GM18499 (cell line): ENCODE results near the gene TPM3.
A peak's percentile ranks its signal among the peaks of the same experiment; 100 is the strongest.
"Not testable (repeated sequence)": the region's sequence is repeated elsewhere in the genome, so short reads cannot be mapped to it uniquely, and the experiment has no call there.

ENCODE experiments used
- ATAC-seq: cut with Tn5 transposase; IDR thresholded peaks from one replicate; pipeline ENCODE4 v1.9.1; 2021; ENCODE audit warnings: moderate number of reproducible peaks; ENCODE audit not compliant: insufficient read depth, unreplicated experiment

TPM3 gene

GRCh38 chr1:154191990-154192461 lies at the start of gene TPM3:
Gene TPM3 (minus strand): TSS chr1:154192100. CDS start chr1:154192018, 82 bp downstream.
- no peak for ATAC-seq

GRCh38 chr1:154240294-154240833 lies 48.5 kb upstream of the TPM3 start:
- ATAC-seq: no peak

GRCh38 chr1:154239491-154239890 lies 47.6 kb upstream of the TPM3 start:
- ATAC-seq: no peak

GRCh38 chr1:154237880-154238506 lies 46.1 kb upstream of the TPM3 start:
- no peak for ATAC-seq

- no peak for ATAC-seq
Measured at GRCh38 chr1:154237435-154237834, 45.5 kb upstream of the TPM3 start.

- ATAC-seq: no peak
Measured at GRCh38 chr1:154236855-154237254, 45.0 kb upstream of the TPM3 start.

GRCh38 chr1:154233127-154233526 lies 41.2 kb upstream of the TPM3 start:
- ATAC-seq: not testable (repeated sequence)

GRCh38 chr1:154231112-154231511 lies 39.2 kb upstream of the TPM3 start:
- not testable (repeated sequence) for ATAC-seq

GRCh38 chr1:154225370-154225769 lies 33.5 kb upstream of the TPM3 start:
- ATAC-seq: no peak

- ATAC-seq: no peak
Measured at GRCh38 chr1:154223621-154224020, 31.7 kb upstream of the TPM3 start.

GRCh38 chr1:154222918-154223317 lies 31.0 kb upstream of the TPM3 start:
- no peak for ATAC-seq

- no peak for ATAC-seq
Measured at GRCh38 chr1:154222518-154222917, 30.6 kb upstream of the TPM3 start.

- no peak for ATAC-seq
Measured at GRCh38 chr1:154221278-154222001, 29.5 kb upstream of the TPM3 start.

GRCh38 chr1:154220970-154221277 lies 29.0 kb upstream of the TPM3 start:
- ATAC-seq: no peak

GRCh38 chr1:154220071-154220969 lies 28.4 kb upstream of the TPM3 start, which contains the start of gene UBAP2L:
Gene UBAP2L (plus strand): TSS chr1:154220955. CDS start chr1:154225124, 4,169 bp downstream.
- ATAC-seq: peak; percentile 62

- no peak for ATAC-seq
Measured at GRCh38 chr1:154219541-154219940, 27.6 kb upstream of the TPM3 start.

- no peak for ATAC-seq
Measured at GRCh38 chr1:154218545-154218944, 26.6 kb upstream of the TPM3 start.

- no peak for ATAC-seq
Measured at GRCh38 chr1:154213274-154213673, 21.4 kb upstream of the TPM3 start.

GRCh38 chr1:154212083-154212482 lies 20.2 kb upstream of the TPM3 start:
- no peak for ATAC-seq

GRCh38 chr1:154208677-154209388 lies 16.9 kb upstream of the TPM3 start:
- ATAC-seq: no peak
